HCT116 (cell line): ENCODE data around the gene TIPIN. TPM values are rescaled to one million over a fixed set of nuclear protein-coding genes. Genes with fewer than 3 reads are reported as not detected.
A peak's percentile ranks its signal among the peaks of the same experiment; 100 is the strongest.

ENCODE experiments used
- ATAC-seq: fragments of 200-7000 bp; cut with Tn5 transposase; 2 replicates; pipeline ENCODE4 v1.9.1; 2020; ENCODE audit warnings: mild to moderate bottlenecking, moderate library complexity
- BruUV-seq: library from RNA; stranded (reverse); fragments of 400-500 nt; replicated peaks from 2 replicates; lab custom pipeline; 2021; lab: Mats Ljungman, UMichigan
- CTCF ChIA-PET: fragments of 300-600 bp; sonication (Branson Sonifier 250); formaldehyde crosslinking; loops from one replicate; lab custom pipeline; 2021; ENCODE audit warnings: antibody characterized with exemption; lab: Charles Lee
- POLR2A ChIA-PET: fragments of 300-600, 350-600 bp; sonication (Branson Sonifier 250); formaldehyde crosslinking; loops from one replicate; lab custom pipeline; 2021; ENCODE audit warnings: antibody characterized with exemption; lab: Charles Lee
- RAD21 ChIA-PET, 2 experiments: fragments of 300-600 bp; sonication (Branson Sonifier 250); formaldehyde crosslinking; loops; one replicate each; lab custom pipeline; 2023; ENCODE audit warnings: low total read pairs in 2 of 2; ENCODE audit not compliant: uncharacterized antibody in 2 of 2, unreplicated experiment in 2 of 2, low non-redundant PET in 1 of 2; lab: Charles Lee
- DNase-seq: peaks from one replicate; pipeline ENCODE4 v3.0.0-alpha.2; 2010; ENCODE audit warnings: low read depth, low spot score
- H2AFZ ChIP-seq: fragments of 200-600 bp; shearing (Covaris generic), sonication (generic); 2 replicates; pipeline ENCODE4 v1.6.1; 2017; ENCODE audit warnings: low read depth, mixed run types, mixed read lengths, antibody characterized with exemption, low read length; ENCODE audit not compliant: poor library complexity, severe bottlenecking
- H3K27ac ChIP-seq: 2 replicates; pipeline ENCODE4 v1.5.1; 2012; ENCODE audit warnings: low read depth, low read length
- H3K27me3 ChIP-seq: fragments of 200-600 bp; sonication (generic); 2 replicates; pipeline ENCODE4 v1.6.1; 2016; ENCODE audit warnings: mixed run types, low read length, mixed read lengths; ENCODE audit not compliant: insufficient read depth
- H3K36me3 ChIP-seq, 2 experiments: fragments of 200-500 bp in 1 of 2; fragments of 200-600 bp in 1 of 2; sonication (Bioruptor generic) in 1 of 2; sonication (generic) in 1 of 2; 2 replicates each; pipeline versions ENCODE4 v1.5.1 to v1.6.1; 2014 to 2016; ENCODE audit warnings: low read length in 2 of 2, inconsistent platforms in 1 of 2, mixed read lengths in 1 of 2, mixed run types in 1 of 2; ENCODE audit not compliant: insufficient read depth in 2 of 2, control insufficient read depth in 1 of 2
- H3K4me1 ChIP-seq, 2 experiments: fragments of 200-600 bp in 1 of 2; sonication (generic) in 1 of 2; 2 replicates each; pipeline versions ENCODE4 v1.5.1 to v1.6.1; 2012 to 2017; ENCODE audit warnings: low read length in 2 of 2, inconsistent platforms in 1 of 2, mild to moderate bottlenecking in 1 of 2, mixed read lengths in 1 of 2, mixed run types in 1 of 2, moderate library complexity in 1 of 2; ENCODE audit not compliant: insufficient read depth in 2 of 2, control insufficient read depth in 1 of 2
- H3K4me2 ChIP-seq: fragments of 200-600 bp; sonication (generic); 2 replicates; pipeline ENCODE4 v1.6.1; 2017; ENCODE audit warnings: mixed run types, low read length, mixed read lengths
- H3K4me3 ChIP-seq, 2 experiments: fragments of 200-600 bp in 1 of 2; sonication (generic) in 1 of 2; replicated peaks in 1 of 2; 2 replicates each; pipeline ENCODE4 v1.5.1; 2011 to 2016; ENCODE audit warnings: low read length in 2 of 2, control low read depth in 1 of 2, low read depth in 1 of 2, mild to moderate bottlenecking in 1 of 2, mixed read lengths in 1 of 2, mixed run types in 1 of 2
- H3K79me2 ChIP-seq: fragments of 200-600 bp; sonication (generic); 2 replicates; pipeline ENCODE4 v1.6.1; 2017; ENCODE audit warnings: mild to moderate bottlenecking, mixed run types, low read length, moderate library complexity, mixed read lengths; ENCODE audit not compliant: insufficient read depth
- H3K9ac ChIP-seq: fragments of 200-600 bp; sonication (generic); 2 replicates; pipeline ENCODE4 v1.6.1; 2016; ENCODE audit warnings: low read length, mixed read lengths
- H3K9me2 ChIP-seq: fragments of 200-600 bp; sonication (generic), shearing (Covaris generic); 2 replicates; pipeline ENCODE4 v1.6.1; 2017; ENCODE audit warnings: mixed run types, mild to moderate bottlenecking, moderate library complexity; ENCODE audit not compliant: insufficient read depth
- H3K9me3 ChIP-seq, 2 experiments: fragments of 200-500 bp in 1 of 2; fragments of 200-600 bp in 1 of 2; sonication (Bioruptor generic) in 1 of 2; sonication (generic) in 1 of 2; 2 replicates each; pipeline ENCODE4 v1.6.1; 2014 to 2017; ENCODE audit warnings: low read length in 2 of 2, mixed read lengths in 2 of 2, inconsistent platforms in 1 of 2, low read depth in 1 of 2, mild to moderate bottlenecking in 1 of 2, mixed run types in 1 of 2, moderate library complexity in 1 of 2; ENCODE audit not compliant: control insufficient read depth in 1 of 2, insufficient read depth in 1 of 2
- H4K20me1 ChIP-seq: fragments of 200-600 bp; sonication (generic), shearing (Covaris generic); 2 replicates; pipeline ENCODE4 v1.6.1; 2017; ENCODE audit warnings: mixed run types, mild to moderate bottlenecking, moderate library complexity; ENCODE audit not compliant: insufficient read depth
- CEBPB ChIP-seq: IDR thresholded peaks from 2 replicates; pipeline ENCODE4 v1.6.1; 2012; ENCODE audit warnings: low read depth
- EZH2 ChIP-seq: fragments of 200-600 bp; sonication (generic); IDR thresholded peaks from 2 replicates; pipeline ENCODE4 v1.6.1; 2017; ENCODE audit warnings: antibody characterized with exemption, mixed run types
- FOSL1 ChIP-seq: IDR thresholded peaks from 2 replicates; pipeline ENCODE4 v1.6.1; 2012; ENCODE audit warnings: low read depth
- POLR2A ChIP-seq: IDR thresholded peaks from 2 replicates; pipeline ENCODE4 v1.7.0; 2011; ENCODE audit warnings: borderline replicate concordance; ENCODE audit not compliant: insufficient read depth, insufficient read length; ENCODE audit errors: extremely low read depth
- RAD21 ChIP-seq: IDR thresholded peaks from 2 replicates; pipeline ENCODE4 v1.6.1; 2012; ENCODE audit warnings: low read depth, mild to moderate bottlenecking
- SP1 ChIP-seq: IDR thresholded peaks from 2 replicates; pipeline ENCODE4 v1.6.1; 2012; ENCODE audit warnings: low read depth
- SRF ChIP-seq: IDR thresholded peaks from 2 replicates; pipeline ENCODE4 v1.6.1; 2012; ENCODE audit warnings: low read depth
- intact Hi-C: fragments of 100-400 bp; cut with micrococcal nuclease; formaldehyde crosslinking; loops from 2 replicates; pipeline ENCODE4 v1.10.0; 2022
- total RNA-seq: library from RNA; stranded (reverse); gene quantifications from one replicate; pipeline ENCODE4 v1.2.1, GENCODE V29; 2021; ENCODE audit not compliant: unreplicated experiment
- TF ChIP-seq, protein P1 (sequence below): IDR thresholded peaks from 2 replicates; pipeline ENCODE4 v1.6.1; 2012
- TF ChIP-seq, protein P2 (sequence below): IDR thresholded peaks from 2 replicates; pipeline ENCODE4 v1.6.1; 2012
- TF ChIP-seq, protein P3 (sequence below): IDR thresholded peaks from 2 replicates; pipeline ENCODE4 v1.6.1; 2012; ENCODE audit warnings: low read depth

Gene TIPIN
- total RNA-seq, 1 experiment from 2014 or later, result 28.1 TPM

DNA sequence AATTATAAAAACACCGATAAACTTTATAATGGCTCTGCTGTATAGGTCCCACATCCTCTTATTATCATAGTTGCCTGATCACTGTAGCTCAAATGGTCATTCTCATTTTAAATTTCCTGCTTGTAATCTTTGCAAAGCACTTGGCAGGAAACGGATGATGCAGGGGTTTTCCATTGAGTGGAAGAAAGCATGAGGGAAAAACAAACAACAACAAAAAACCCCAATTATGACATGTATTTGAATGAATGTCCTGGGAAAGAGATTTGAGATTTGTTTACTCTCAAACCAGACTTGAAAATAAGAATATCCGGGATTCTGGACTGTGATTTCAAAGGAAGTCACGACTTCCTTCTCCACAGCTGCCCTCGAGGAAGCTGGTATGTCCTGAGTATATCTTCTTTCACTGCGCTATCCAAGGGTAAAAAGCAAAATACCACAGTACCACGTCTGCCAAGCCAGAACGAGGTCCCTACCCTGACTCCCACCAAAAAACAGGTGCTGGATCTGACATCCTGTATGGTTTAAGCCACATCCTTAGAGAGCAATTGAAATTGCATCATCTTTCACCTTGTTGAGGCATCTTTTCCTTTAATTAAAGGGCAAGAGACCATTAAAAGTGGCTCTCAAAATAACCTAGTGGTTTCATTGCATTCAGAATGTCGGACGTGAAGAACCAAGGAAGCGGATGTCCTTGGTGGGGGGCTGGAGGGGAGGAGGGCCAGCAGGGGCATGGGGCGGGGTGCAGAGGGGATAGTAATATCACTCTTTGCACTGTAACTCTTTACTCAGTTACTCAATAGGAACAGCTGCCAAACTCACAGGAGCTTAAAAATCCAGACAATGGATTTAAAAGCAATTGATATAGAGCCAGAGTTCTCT lies 13.5 kb upstream of the TIPIN start:
- Histone ChIP-seq H4K20me1 (no peaks in the 10 kb centered on the region), H3K4me3 (no peak overlapping the region), H2AFZ (no peak overlapping the region), H3K27ac (no peak overlapping the region), H3K4me2 (no peak overlapping the region), H3K36me3 (no peaks in the 10 kb centered on the region), H3K9me2 (no peaks in the 10 kb centered on the region), H3K4me1 (peaks cover 0 to 3% of the 10 kb centered on the region in 2 experiments; a peak in 2 of 4 replicates), H3K9ac (no peak overlapping the region), H3K9me3 (no peaks in the 10 kb centered on the region), H3K79me2 (no peaks in the 10 kb centered on the region), H3K27me3 (no peaks in the 10 kb centered on the region)
- RAD21 ChIA-PET, result no interaction called here
- CTCF ChIA-PET, result no interaction called here
- intact Hi-C loops, result no loop called here
- BruUV-seq, result TSS peak; percentile 60
- POLR2A ChIA-PET, result no interaction called here
- DNase-seq (no peak), ATAC-seq (no peak)
- TF ChIP-seq EZH2 (no peak), CEBPB (peak; percentile 67)
- TF ChIP-seq, protein P1, sequence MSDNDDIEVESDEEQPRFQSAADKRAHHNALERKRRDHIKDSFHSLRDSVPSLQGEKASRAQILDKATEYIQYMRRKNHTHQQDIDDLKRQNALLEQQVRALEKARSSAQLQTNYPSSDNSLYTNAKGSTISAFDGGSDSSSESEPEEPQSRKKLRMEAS, result peak; percentile 77
- TF ChIP-seq, protein P2, sequence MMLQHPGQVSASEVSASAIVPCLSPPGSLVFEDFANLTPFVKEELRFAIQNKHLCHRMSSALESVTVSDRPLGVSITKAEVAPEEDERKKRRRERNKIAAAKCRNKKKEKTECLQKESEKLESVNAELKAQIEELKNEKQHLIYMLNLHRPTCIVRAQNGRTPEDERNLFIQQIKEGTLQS, result peak; percentile 59; the same call in 1 of the 2 replicates

DNA sequence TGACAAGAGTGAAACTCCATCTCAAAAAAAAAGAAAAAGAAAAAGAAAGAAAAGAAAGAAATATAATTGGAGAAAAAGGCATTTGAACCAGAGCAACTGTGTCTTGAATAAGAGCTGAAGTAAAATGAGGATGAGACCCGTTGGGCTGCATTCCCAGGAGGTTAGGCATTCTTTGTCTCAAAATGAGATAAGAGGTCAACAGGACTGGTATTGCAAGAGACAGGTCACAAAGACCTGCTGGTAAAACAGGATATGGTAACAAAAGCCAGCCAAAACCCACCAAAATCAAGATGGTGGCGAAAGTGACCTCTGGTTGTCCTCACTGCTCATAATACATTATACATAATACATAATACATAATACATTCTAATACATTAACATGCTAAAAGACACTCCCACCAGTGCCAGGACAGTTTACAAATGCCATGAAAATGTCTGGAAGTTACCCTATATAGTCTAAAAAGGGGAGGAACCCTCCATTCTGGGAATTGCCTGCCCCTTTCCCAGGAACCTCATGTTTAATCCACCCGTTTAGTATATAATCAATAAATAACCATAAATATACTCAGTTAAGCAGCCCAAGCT lies 8.6 kb upstream of the TIPIN start:
- no peaks in the 10 kb centered on the region for H3K27me3 ChIP-seq
- TF ChIP-seq SP1 (no peak), SRF (no peak), RAD21 (no peak), FOSL1 (no peak), POLR2A (no peak)
- TF ChIP-seq, protein P3, sequence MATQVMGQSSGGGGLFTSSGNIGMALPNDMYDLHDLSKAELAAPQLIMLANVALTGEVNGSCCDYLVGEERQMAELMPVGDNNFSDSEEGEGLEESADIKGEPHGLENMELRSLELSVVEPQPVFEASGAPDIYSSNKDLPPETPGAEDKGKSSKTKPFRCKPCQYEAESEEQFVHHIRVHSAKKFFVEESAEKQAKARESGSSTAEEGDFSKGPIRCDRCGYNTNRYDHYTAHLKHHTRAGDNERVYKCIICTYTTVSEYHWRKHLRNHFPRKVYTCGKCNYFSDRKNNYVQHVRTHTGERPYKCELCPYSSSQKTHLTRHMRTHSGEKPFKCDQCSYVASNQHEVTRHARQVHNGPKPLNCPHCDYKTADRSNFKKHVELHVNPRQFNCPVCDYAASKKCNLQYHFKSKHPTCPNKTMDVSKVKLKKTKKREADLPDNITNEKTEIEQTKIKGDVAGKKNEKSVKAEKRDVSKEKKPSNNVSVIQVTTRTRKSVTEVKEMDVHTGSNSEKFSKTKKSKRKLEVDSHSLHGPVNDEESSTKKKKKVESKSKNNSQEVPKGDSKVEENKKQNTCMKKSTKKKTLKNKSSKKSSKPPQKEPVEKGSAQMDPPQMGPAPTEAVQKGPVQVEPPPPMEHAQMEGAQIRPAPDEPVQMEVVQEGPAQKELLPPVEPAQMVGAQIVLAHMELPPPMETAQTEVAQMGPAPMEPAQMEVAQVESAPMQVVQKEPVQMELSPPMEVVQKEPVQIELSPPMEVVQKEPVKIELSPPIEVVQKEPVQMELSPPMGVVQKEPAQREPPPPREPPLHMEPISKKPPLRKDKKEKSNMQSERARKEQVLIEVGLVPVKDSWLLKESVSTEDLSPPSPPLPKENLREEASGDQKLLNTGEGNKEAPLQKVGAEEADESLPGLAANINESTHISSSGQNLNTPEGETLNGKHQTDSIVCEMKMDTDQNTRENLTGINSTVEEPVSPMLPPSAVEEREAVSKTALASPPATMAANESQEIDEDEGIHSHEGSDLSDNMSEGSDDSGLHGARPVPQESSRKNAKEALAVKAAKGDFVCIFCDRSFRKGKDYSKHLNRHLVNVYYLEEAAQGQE, result no peak
- TF ChIP-seq, protein P2, result no peak
- H3K36me3 ChIP-seq, result no peaks in the 10 kb centered on the region
- H3K9me2 ChIP-seq, result no peaks in the 10 kb centered on the region
- RAD21 ChIA-PET, result no interaction called here
- no peak overlapping the region for H3K4me3 ChIP-seq
- no peaks in the 10 kb centered on the region for H3K79me2 ChIP-seq
- ATAC-seq (no peak), DNase-seq (no peak)
- H3K4me1 ChIP-seq, result peaks cover 2 to 6% of the 10 kb centered on the region in 2 experiments
- POLR2A ChIA-PET, result interaction anchor here (0.6 kb wide), 1 partner anchor 232 kb away, joined by 3 read pairs; no protein-coding TSS in a partner anchor
- no peak overlapping the region for H3K27ac ChIP-seq
- H3K9ac ChIP-seq, result no peak overlapping the region
- H3K4me2 ChIP-seq, result no peak overlapping the region
- H2AFZ ChIP-seq, result no peak overlapping the region
- H4K20me1 ChIP-seq, result no peaks in the 10 kb centered on the region
- BruUV-seq, result no TSS peak
- H3K9me3 ChIP-seq, result no peaks in the 10 kb centered on the region
- CTCF ChIA-PET, result no interaction called here
- intact Hi-C loops, result no loop called here
